GM21423 (cell line): ENCODE data around the gene RNF182.
"Not testable (repeated sequence)": the region's sequence is repeated elsewhere in the genome, so short reads cannot be mapped to it uniquely, and the experiment has no call there.

ENCODE experiments used
- ATAC-seq: cut with Tn5 transposase; IDR thresholded peaks from one replicate; pipeline ENCODE4 v1.9.1; 2021; ENCODE audit warnings: mild to moderate bottlenecking, moderate library complexity; ENCODE audit not compliant: unreplicated experiment

RNF182 gene

GRCh38 chr6:13916230-13916944 is 8.4 kb upstream of the RNF182 start:
- ATAC-seq = no peak

- no peak for ATAC-seq
Observed at GRCh38 chr6:13917141-13917540, 7.6 kb upstream of the RNF182 start.

- no peak for ATAC-seq
Observed at GRCh38 chr6:13918686-13919250, 6.0 kb upstream of the RNF182 start.

GRCh38 chr6:13919861-13920260 is 4.9 kb upstream of the RNF182 start:
- ATAC-seq = no peak

- no peak for ATAC-seq
Observed at GRCh38 chr6:13920552-13920951, 4.2 kb upstream of the RNF182 start.

GRCh38 chr6:13922750-13923149 is 2.0 kb upstream of the RNF182 start:
- ATAC-seq = no peak

- no peak for ATAC-seq
Observed at GRCh38 chr6:13923527-13924145, 1.1 kb upstream of the RNF182 start.

- no peak for ATAC-seq
Observed at GRCh38 chr6:13924146-13924948, 405 bp upstream of the RNF182 start.

- ATAC-seq = no peak
Observed at GRCh38 chr6:13926378-13926777, 1.6 kb downstream of the RNF182 start.

- no peak for ATAC-seq
Observed at GRCh38 chr6:13927203-13927602, 2.5 kb downstream of the RNF182 start.

GRCh38 chr6:13929196-13929595 is 4.4 kb downstream of the RNF182 start:
- ATAC-seq = no peak

- no peak for ATAC-seq
Observed at GRCh38 chr6:13931797-13932402, 7.1 kb downstream of the RNF182 start.

GRCh38 chr6:13932785-13933184 is 8.0 kb downstream of the RNF182 start:
- ATAC-seq = no peak

- ATAC-seq = no peak
Observed at GRCh38 chr6:13934721-13935120, 10.0 kb downstream of the RNF182 start.

- no peak for ATAC-seq
Observed at GRCh38 chr6:13935190-13935880, 10.6 kb downstream of the RNF182 start.

- not testable (repeated sequence) for ATAC-seq
Observed at GRCh38 chr6:13935881-13936261, 11.1 kb downstream of the RNF182 start.

- no peak for ATAC-seq
Observed at GRCh38 chr6:13941902-13942301, 17.1 kb downstream of the RNF182 start.

- ATAC-seq = no peak
Observed at GRCh38 chr6:13943943-13944342, 19.2 kb downstream of the RNF182 start.

GRCh38 chr6:13946506-13946905 is 21.8 kb downstream of the RNF182 start:
- ATAC-seq = no peak

GRCh38 chr6:13947611-13948178 is 22.9 kb downstream of the RNF182 start:
- ATAC-seq = no peak
